ENCODE data around the gene CAST. TPM values are rescaled to one million over a fixed set of nuclear protein-coding genes. Genes with fewer than 3 reads are reported as not detected.

Gene CAST
- total and polyA plus RNA-seq, 8 donors: 54.0 to 458 (median 209) TPM

DNA sequence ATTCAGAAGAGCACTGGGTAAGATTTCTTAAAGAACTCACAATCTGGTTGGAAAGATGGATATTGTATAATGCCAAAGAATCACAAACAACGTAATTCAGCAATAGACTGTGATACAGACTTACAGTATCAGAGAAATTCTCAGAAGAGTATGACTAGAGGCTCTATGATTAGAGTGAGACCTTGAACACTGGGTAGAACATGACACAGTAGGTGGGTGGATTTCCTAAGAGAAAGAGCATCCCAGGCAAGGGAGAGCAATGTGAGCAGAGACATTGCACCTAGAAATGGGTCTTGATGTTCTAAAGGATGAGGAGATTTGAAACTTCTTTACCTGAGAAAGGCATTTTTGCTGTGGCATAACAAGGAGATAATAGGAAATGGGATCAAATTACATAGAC is 27.3 kb upstream of the CAST start:
- no peak for DNase-seq
- Histone ChIP-seq H3K9me3 (no peaks in the 10 kb centered on the region), H3K4me1 (peaks cover 0 to 6% (median 1%) of the 10 kb centered on the region in 4 donors), H3K27me3 (no peaks in the 10 kb centered on the region), H3K4me3 (no peak overlapping the region), H3K27ac (no peak overlapping the region), H3K36me3 (no peaks in the 10 kb centered on the region)
- no peak for TF ChIP-seq POLR2A (IDR thresholded peaks at IDR 0.05)
- TF ChIP-seq, protein P1, sequence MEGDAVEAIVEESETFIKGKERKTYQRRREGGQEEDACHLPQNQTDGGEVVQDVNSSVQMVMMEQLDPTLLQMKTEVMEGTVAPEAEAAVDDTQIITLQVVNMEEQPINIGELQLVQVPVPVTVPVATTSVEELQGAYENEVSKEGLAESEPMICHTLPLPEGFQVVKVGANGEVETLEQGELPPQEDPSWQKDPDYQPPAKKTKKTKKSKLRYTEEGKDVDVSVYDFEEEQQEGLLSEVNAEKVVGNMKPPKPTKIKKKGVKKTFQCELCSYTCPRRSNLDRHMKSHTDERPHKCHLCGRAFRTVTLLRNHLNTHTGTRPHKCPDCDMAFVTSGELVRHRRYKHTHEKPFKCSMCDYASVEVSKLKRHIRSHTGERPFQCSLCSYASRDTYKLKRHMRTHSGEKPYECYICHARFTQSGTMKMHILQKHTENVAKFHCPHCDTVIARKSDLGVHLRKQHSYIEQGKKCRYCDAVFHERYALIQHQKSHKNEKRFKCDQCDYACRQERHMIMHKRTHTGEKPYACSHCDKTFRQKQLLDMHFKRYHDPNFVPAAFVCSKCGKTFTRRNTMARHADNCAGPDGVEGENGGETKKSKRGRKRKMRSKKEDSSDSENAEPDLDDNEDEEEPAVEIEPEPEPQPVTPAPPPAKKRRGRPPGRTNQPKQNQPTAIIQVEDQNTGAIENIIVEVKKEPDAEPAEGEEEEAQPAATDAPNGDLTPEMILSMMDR (IDR thresholded peaks at IDR 0.05): no peak
- no peak for TF ChIP-seq EP300 (IDR thresholded peaks at IDR 0.05)
- TF ChIP-seq POLR2AphosphoS5 (IDR thresholded peaks at IDR 0.05): no peak
- 74 to 100% (median 96%) methylated on average over 1 of the region's 1 CpG for WGBS, 5 donors
- intact Hi-C loops (cut with DNase I; ENCODE audit: low total_unique reads): no loop called here

GRCh38 chr5:96636046-96636445 is 26.1 kb upstream of the CAST start:
- no peaks in the 10 kb centered on the region for H3K27me3 ChIP-seq
- WGBS, 5 donors: 52 to 72% (median 62%) methylated on average over 1 of the region's 1 CpG
- DNase-seq: no peak
- no peaks in the 10 kb centered on the region for H3K36me3 ChIP-seq
- no peaks in the 10 kb centered on the region for H3K4me1 ChIP-seq
- no peak for TF ChIP-seq POLR2AphosphoS5 (IDR thresholded peaks at IDR 0.05)
- no peak for TF ChIP-seq EP300 (IDR thresholded peaks at IDR 0.05)
- TF ChIP-seq POLR2A (IDR thresholded peaks at IDR 0.05): no peak
- TF ChIP-seq, protein P1 (IDR thresholded peaks at IDR 0.05): no peak
- H3K9me3 ChIP-seq: no peaks in the 10 kb centered on the region
- H3K4me3 ChIP-seq: no peak overlapping the region
- intact Hi-C loops (cut with DNase I; ENCODE audit: low total_unique reads): no loop called here
- H3K27ac ChIP-seq: no peak overlapping the region

DNA sequence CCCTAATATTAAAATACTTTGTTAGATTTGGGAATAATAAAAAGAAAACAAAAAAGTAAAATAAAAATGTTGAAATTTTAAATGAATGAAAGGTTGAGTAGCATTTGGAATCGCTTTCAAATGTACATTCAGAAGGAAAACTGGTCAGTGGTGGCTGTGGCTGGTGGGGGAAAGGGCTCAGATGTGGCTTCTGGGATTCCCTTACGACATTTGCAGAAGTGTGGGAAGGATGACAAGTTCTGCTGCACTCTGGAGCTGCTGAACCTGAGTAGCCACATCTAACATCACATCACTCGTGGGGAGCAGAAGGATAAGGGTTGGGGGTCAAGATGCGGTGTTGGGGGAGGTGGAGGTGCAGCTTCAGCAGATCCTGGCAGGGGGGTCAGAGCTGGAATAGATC is 25.6 kb upstream of the CAST start:
- WGBS, 5 donors: 89 to 95% (median 93%) methylated on average over 4 of the region's 4 CpGs
- intact Hi-C loops (cut with DNase I; ENCODE audit: low total_unique reads): no loop called here
- Histone ChIP-seq H3K9me3 (no peaks in the 10 kb centered on the region), H3K27me3 (no peaks in the 10 kb centered on the region), H3K36me3 (no peaks in the 10 kb centered on the region), H3K4me1 (peaks cover 0 to 5% (median 3%) of the 10 kb centered on the region in 4 donors), H3K4me3 (no peak overlapping the region), H3K27ac (no peak overlapping the region)
- no peak for TF ChIP-seq EP300 (IDR thresholded peaks at IDR 0.05)
- TF ChIP-seq POLR2A (IDR thresholded peaks at IDR 0.05): no peak
- TF ChIP-seq, protein P1 (IDR thresholded peaks at IDR 0.05): no peak
- TF ChIP-seq POLR2AphosphoS5 (IDR thresholded peaks at IDR 0.05): no peak
- no peak for DNase-seq

- WGBS, 5 donors: 84 to 97% (median 91%) methylated on average over 1 of the region's 1 CpG
- no peak for TF ChIP-seq EP300 (IDR thresholded peaks at IDR 0.05)
- TF ChIP-seq, protein P1 (IDR thresholded peaks at IDR 0.05): no peak
- no peak for TF ChIP-seq POLR2AphosphoS5 (IDR thresholded peaks at IDR 0.05)
- no peak for TF ChIP-seq POLR2A (IDR thresholded peaks at IDR 0.05)
- no peak overlapping the region for H3K27ac ChIP-seq
- H3K9me3 ChIP-seq: no peaks in the 10 kb centered on the region
- intact Hi-C loops (cut with DNase I; ENCODE audit: low total_unique reads): no loop called here
- H3K27me3 ChIP-seq: no peaks in the 10 kb centered on the region
- H3K36me3 ChIP-seq: no peaks in the 10 kb centered on the region
- H3K4me3 ChIP-seq: no peak overlapping the region
- H3K4me1 ChIP-seq: peaks cover 0 to 11% (median 8%) of the 10 kb centered on the region in 4 donors
- DNase-seq: no peak
Measured at GRCh38 chr5:96637196-96637595, 25.0 kb upstream of the CAST start.

Measured in stomach (tissue), 9 donors.